Measurements from ENCODE around the gene PPP2R2B.

The PPP2R2B gene

DNA sequence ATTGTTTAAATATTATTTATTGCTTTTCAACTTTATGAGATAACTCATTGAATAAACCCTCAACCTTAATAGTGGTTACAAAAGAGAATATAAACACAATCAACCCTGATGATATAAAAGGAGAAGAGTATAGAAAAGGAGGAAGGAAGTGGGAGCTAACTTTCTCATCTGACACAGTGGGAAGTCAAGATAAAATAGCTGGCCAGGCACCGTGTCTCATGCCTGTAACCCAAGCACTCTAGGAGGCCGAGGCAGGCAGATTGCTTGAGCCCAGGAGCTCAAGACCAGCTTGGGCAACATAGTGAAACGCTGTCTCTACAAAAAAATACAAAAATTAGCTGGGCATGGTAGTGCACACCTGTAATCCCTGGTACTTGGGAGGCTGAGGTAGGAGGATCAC is 93.5 kb downstream of the PPP2R2B start:
- Histone ChIP-seq H3K27me3 (ENCODE audit: insufficient read depth, low read length) (no peaks in the 10 kb centered on the region; the same call in 1 of the 2 replicates), H3K27ac (ENCODE audit: low read depth, low read length) (no peak overlapping the region), H3K36me3 (ENCODE audit: insufficient read depth, low read length) (no peaks in the 10 kb centered on the region), H3K4me3 (ENCODE audit: low read depth, low read length) (no peak overlapping the region), H3K4me1 (ENCODE audit: control insufficient read depth, insufficient read depth, low read length, unreplicated experiment) (no peaks in the 10 kb centered on the region), H3K79me2 (ENCODE audit: control insufficient read depth, insufficient read depth, low read length, unreplicated experiment) (no peaks in the 10 kb centered on the region), H2AFZ (ENCODE audit: low read length, unreplicated experiment) (no peak overlapping the region)

GRCh38 chr5:146781157-146781556 is 97.4 kb downstream of the PPP2R2B start:
- Histone ChIP-seq H3K27ac (ENCODE audit: low read depth, low read length) (no peak overlapping the region), H2AFZ (ENCODE audit: low read length, unreplicated experiment) (no peak overlapping the region), H3K79me2 (ENCODE audit: control insufficient read depth, insufficient read depth, low read length, unreplicated experiment) (no peaks in the 10 kb centered on the region), H3K4me1 (ENCODE audit: control insufficient read depth, insufficient read depth, low read length, unreplicated experiment) (no peaks in the 10 kb centered on the region), H3K36me3 (ENCODE audit: insufficient read depth, low read length) (no peaks in the 10 kb centered on the region), H3K4me3 (ENCODE audit: low read depth, low read length) (no peak overlapping the region), H3K27me3 (ENCODE audit: insufficient read depth, low read length) (peaks cover 2% of the 10 kb centered on the region; the same call in 1 of the 2 replicates)

DNA sequence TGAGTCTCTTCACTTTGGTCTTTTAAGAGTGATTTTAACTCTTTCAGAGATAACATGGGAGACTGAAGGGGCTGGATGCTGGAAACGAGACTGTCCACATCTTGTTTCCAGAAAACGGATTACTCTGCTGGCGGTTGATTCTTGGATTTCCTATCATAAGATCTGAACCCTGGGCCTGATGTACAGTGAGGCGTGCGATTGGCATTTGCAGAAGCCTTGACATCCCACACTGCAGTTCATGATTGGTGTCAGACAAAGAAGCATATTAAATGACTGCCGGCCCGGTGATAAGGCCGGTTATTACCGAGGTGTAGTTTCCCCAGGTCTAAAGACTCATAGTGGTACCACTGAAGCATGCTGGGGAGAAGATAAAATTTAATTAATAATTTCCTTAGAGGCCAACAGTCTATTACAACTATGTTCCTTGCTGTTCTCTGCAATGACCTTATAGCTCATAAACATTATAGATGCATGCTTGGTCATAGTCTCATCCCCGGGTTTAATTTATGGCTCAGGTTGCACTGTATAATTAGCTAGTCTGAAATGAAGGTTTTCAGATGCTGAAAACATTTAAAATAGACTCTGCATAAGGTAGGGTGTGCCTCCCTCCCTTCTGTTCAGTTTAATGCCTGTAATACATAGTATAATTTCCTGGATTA is 99.2 kb downstream of the PPP2R2B start:
- H3K4me1 ChIP-seq (ENCODE audit: control insufficient read depth, insufficient read depth, low read length, unreplicated experiment), result no peaks in the 10 kb centered on the region
- peaks cover 2% of the 10 kb centered on the region; the same call in 1 of the 2 replicates for H3K27me3 ChIP-seq (ENCODE audit: insufficient read depth, low read length)
- H3K79me2 ChIP-seq (ENCODE audit: control insufficient read depth, insufficient read depth, low read length, unreplicated experiment), result no peaks in the 10 kb centered on the region
- no peak overlapping the region for H3K27ac ChIP-seq (ENCODE audit: low read depth, low read length)
- no peak overlapping the region for H3K4me3 ChIP-seq (ENCODE audit: low read depth, low read length)
- H3K36me3 ChIP-seq (ENCODE audit: insufficient read depth, low read length), result no peaks in the 10 kb centered on the region
- H2AFZ ChIP-seq (ENCODE audit: low read length, unreplicated experiment), result no peak overlapping the region

DNA sequence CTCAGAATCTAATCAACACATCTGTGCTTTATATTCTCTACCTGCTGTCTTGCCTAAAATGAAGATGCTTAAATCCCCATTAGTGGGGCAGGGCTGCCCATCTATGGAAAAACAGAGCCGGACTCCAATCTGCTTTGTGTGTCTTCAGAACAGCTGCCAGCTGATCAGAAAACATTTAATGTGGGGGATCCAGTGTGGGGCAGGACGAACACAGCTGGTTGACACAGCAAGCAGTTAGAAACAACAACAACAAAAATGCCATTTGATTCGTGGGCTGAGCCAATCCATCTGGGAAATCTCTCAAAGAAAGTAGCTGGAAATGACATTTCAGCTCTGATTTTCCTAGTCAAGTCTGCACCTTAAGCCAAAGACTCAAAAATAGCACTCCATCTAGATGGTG is 99.8 kb downstream of the PPP2R2B start:
- Histone ChIP-seq H3K79me2 (ENCODE audit: control insufficient read depth, insufficient read depth, low read length, unreplicated experiment) (no peaks in the 10 kb centered on the region), H3K36me3 (ENCODE audit: insufficient read depth, low read length) (no peaks in the 10 kb centered on the region), H3K4me1 (ENCODE audit: control insufficient read depth, insufficient read depth, low read length, unreplicated experiment) (no peaks in the 10 kb centered on the region), H3K27me3 (ENCODE audit: insufficient read depth, low read length) (peaks cover 2% of the 10 kb centered on the region; the same call in 1 of the 2 replicates), H3K27ac (ENCODE audit: low read depth, low read length) (no peak overlapping the region), H3K4me3 (ENCODE audit: low read depth, low read length) (no peak overlapping the region), H2AFZ (ENCODE audit: low read length, unreplicated experiment) (no peak overlapping the region)

DNA sequence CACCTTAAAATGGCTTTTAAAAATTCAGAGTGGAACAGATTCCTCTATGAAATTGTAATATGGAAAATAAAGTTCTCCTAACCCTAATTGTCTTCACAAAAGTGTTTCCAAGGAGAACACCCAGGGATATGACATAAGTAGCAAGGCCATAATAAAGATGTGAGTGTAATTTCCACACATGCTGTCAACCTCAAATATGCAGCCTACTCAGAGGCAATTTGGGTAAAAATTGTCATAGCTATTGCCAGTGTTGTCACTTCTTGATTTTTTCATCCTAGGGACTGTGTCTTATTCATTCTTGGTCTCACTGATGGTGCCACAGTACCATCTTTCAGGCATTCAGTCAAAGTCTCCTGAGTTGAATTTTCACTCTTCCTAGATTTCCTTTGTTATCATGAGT is 100.3 kb downstream of the PPP2R2B start:
- H3K27ac ChIP-seq (ENCODE audit: low read depth, low read length), result no peak overlapping the region
- no peaks in the 10 kb centered on the region for H3K4me1 ChIP-seq (ENCODE audit: control insufficient read depth, insufficient read depth, low read length, unreplicated experiment)
- H3K4me3 ChIP-seq (ENCODE audit: low read depth, low read length), result no peak overlapping the region
- peaks cover 2% of the 10 kb centered on the region; the same call in 1 of the 2 replicates for H3K27me3 ChIP-seq (ENCODE audit: insufficient read depth, low read length)
- no peak overlapping the region for H2AFZ ChIP-seq (ENCODE audit: low read length, unreplicated experiment)
- H3K79me2 ChIP-seq (ENCODE audit: control insufficient read depth, insufficient read depth, low read length, unreplicated experiment), result no peaks in the 10 kb centered on the region
- no peaks in the 10 kb centered on the region for H3K36me3 ChIP-seq (ENCODE audit: insufficient read depth, low read length)

DNA sequence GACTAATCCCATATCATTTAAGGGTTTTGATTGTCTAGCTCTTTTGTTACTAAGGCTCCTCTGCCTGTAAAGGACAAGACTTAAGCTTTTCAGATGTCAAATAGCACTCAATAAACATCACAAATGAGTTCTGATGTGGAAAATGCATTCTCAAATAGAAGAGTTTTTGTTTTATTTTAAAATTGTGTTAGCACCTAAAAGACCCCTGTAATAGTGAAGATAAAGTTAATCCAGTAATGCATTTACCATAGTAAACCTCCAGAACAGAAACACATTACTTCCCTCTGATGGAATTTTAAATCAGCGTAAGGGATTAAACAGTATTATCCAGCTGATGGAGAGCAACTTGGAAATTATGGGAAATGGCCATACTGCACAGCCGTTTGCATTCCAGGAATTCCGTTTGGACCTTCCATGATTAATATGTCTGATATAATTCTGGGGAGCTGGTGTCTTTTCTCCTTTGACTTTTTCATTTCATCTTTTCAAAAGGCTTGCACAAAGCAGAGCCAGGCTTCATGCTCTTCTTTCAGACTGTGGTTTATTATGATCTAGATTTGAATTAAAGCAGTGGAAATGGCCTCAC is 105.6 kb downstream of the PPP2R2B start:
- no peak overlapping the region for H2AFZ ChIP-seq (ENCODE audit: low read length, unreplicated experiment)
- H3K4me3 ChIP-seq (ENCODE audit: low read depth, low read length), result no peak overlapping the region
- no peaks in the 10 kb centered on the region for H3K79me2 ChIP-seq (ENCODE audit: control insufficient read depth, insufficient read depth, low read length, unreplicated experiment)
- no peaks in the 10 kb centered on the region for H3K36me3 ChIP-seq (ENCODE audit: insufficient read depth, low read length)
- no peaks in the 10 kb centered on the region for H3K4me1 ChIP-seq (ENCODE audit: control insufficient read depth, insufficient read depth, low read length, unreplicated experiment)
- 0 out of 2 replicates have a peak, but pooled peaks cover 2% of the 10 kb centered on the region for H3K27me3 ChIP-seq (ENCODE audit: insufficient read depth, low read length)
- no peak overlapping the region for H3K27ac ChIP-seq (ENCODE audit: low read depth, low read length)

DNA sequence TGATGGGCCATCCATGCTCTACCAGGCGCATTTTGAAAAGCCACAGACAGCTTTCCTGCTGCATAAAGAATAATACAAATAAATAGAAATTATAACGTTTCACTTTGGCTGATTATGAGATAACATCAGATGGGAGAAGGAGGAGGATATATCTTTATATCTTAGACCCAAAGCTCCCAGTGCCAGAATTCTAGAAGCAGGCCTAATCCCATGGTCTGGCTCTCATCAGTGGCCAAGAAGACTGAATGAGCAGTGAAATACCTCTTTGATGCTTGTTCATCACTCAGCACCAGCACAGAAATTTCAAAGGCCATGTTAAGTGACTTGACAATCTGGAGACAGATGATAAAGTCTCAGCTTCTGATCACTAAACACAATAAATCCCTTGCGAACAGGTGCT is 107.6 kb downstream of the PPP2R2B start:
- no peaks in the 10 kb centered on the region for H3K36me3 ChIP-seq (ENCODE audit: insufficient read depth, low read length)
- no peak overlapping the region for H3K27ac ChIP-seq (ENCODE audit: low read depth, low read length)
- no peaks in the 10 kb centered on the region for H3K27me3 ChIP-seq (ENCODE audit: insufficient read depth, low read length)
- no peak overlapping the region for H2AFZ ChIP-seq (ENCODE audit: low read length, unreplicated experiment)
- no peaks in the 10 kb centered on the region for H3K79me2 ChIP-seq (ENCODE audit: control insufficient read depth, insufficient read depth, low read length, unreplicated experiment)
- no peaks in the 10 kb centered on the region for H3K4me1 ChIP-seq (ENCODE audit: control insufficient read depth, insufficient read depth, low read length, unreplicated experiment)
- H3K4me3 ChIP-seq (ENCODE audit: low read depth, low read length), result no peak overlapping the region

GRCh38 chr5:146770546-146770945 is 108.0 kb downstream of the PPP2R2B start:
- Histone ChIP-seq H3K4me3 (ENCODE audit: low read depth, low read length) (no peak overlapping the region), H3K27me3 (ENCODE audit: insufficient read depth, low read length) (no peaks in the 10 kb centered on the region), H3K27ac (ENCODE audit: low read depth, low read length) (no peak overlapping the region), H3K36me3 (ENCODE audit: insufficient read depth, low read length) (no peaks in the 10 kb centered on the region), H2AFZ (ENCODE audit: low read length, unreplicated experiment) (no peak overlapping the region), H3K4me1 (ENCODE audit: control insufficient read depth, insufficient read depth, low read length, unreplicated experiment) (no peaks in the 10 kb centered on the region), H3K79me2 (ENCODE audit: control insufficient read depth, insufficient read depth, low read length, unreplicated experiment) (no peaks in the 10 kb centered on the region)

DNA sequence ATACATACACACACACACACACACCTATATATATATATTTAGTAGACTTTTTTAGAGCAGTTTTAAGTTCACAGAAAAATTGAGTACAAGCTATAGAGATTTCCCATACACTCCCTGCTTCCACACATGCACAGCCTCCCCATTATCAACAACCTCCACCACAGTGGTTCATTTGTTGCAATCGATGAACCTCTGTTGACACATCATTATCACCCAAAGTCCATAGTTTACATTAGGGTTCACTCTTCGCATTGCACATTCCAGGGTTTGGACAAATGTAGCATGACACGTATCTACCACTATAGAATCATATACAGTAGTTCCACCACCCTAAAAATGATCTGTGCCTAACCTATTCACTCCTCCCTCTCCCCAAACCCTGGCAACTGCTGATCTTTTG is 111.0 kb downstream of the PPP2R2B start:
- H3K4me1 ChIP-seq (ENCODE audit: control insufficient read depth, insufficient read depth, low read length, unreplicated experiment), result no peaks in the 10 kb centered on the region
- H2AFZ ChIP-seq (ENCODE audit: low read length, unreplicated experiment), result no peak overlapping the region
- no peaks in the 10 kb centered on the region for H3K79me2 ChIP-seq (ENCODE audit: control insufficient read depth, insufficient read depth, low read length, unreplicated experiment)
- H3K36me3 ChIP-seq (ENCODE audit: insufficient read depth, low read length), result no peaks in the 10 kb centered on the region
- H3K4me3 ChIP-seq (ENCODE audit: low read depth, low read length), result no peak overlapping the region
- no peak overlapping the region for H3K27ac ChIP-seq (ENCODE audit: low read depth, low read length)
- H3K27me3 ChIP-seq (ENCODE audit: insufficient read depth, low read length), result no peaks in the 10 kb centered on the region

DNA sequence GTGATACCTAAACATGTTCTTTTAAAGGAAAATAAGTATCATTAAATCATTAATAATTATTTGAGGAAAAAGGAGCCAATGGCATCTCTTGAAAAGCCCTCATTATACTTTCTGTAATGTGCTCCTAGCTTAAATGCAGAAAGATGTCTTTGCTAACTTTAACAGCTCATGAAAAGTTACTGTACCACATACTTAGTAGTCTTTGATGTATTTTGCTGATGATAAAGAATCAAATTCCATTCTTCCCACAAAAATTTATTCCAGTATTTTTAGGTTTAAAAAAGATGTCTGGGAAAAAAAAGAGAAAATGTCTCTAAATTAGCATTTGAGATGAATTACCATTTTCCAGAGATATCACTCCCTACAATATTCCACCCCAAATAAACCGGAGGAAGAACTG is 112.5 kb downstream of the PPP2R2B start:
- H3K79me2 ChIP-seq (ENCODE audit: control insufficient read depth, insufficient read depth, low read length, unreplicated experiment), result no peaks in the 10 kb centered on the region
- H3K4me1 ChIP-seq (ENCODE audit: control insufficient read depth, insufficient read depth, low read length, unreplicated experiment), result no peaks in the 10 kb centered on the region
- H2AFZ ChIP-seq (ENCODE audit: low read length, unreplicated experiment), result no peak overlapping the region
- no peak overlapping the region for H3K4me3 ChIP-seq (ENCODE audit: low read depth, low read length)
- peaks cover 7% of the 10 kb centered on the region; the same call in 1 of the 2 replicates for H3K27me3 ChIP-seq (ENCODE audit: insufficient read depth, low read length)
- no peak overlapping the region for H3K27ac ChIP-seq (ENCODE audit: low read depth, low read length)
- no peaks in the 10 kb centered on the region for H3K36me3 ChIP-seq (ENCODE audit: insufficient read depth, low read length)

Data from ACC112 (cell line).